ENCODE data around the gene HSPB8. TPM values are rescaled to one million over a fixed set of nuclear protein-coding genes. Genes with fewer than 3 reads are reported as not detected.

HSPB8 gene
- total and polyA plus RNA-seq, 9 donors: 7.4 to 48.8 (median 18.0) TPM

DNA sequence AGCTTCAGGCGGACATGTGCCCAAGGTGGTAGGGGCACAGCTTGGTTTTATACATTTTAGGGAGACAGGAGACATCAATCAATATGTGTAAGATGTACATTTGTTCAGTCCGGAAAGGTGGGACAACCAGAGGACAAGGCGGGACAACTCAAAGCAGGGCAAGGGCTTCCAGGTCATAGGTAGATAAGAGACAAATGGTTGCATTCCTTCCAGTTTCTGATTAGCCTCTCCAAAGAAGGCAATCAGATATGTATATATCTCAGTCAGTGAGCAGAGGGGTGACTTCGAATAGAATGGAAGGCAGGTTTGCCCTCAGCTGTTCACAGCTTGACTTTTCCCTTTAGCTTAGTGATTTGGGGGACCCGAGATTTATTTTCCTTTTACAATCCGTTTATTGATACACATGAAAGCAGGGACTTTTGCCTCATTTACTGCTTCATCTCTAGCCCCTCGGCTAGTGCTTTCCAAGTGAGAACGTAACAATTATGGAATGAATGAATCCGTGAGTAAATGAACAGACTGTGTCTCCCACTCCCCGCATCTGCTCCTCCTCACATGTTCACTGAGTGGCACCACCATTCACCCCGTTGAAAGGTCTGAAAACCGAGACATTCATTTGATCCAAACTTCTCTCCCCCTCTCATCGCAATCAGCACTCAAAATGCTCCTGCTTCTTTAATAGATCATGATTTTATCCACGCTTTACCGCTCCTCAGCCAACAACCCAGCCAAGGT is 6.9 kb upstream of the HSPB8 start:
- no peaks in the 10 kb centered on the region for H3K27me3 ChIP-seq
- intact Hi-C loops (cut with DNase I): no loop called here
- WGBS, 3 donors: 45 to 61% (median 53%) methylated on average over 15 of the region's 15 CpGs
- no peak for DNase-seq
- peaks cover 1% of the 10 kb centered on the region for H3K4me1 ChIP-seq (ENCODE audit: insufficient read depth)
- H3K27ac ChIP-seq: no peak overlapping the region
- TF ChIP-seq EP300 (IDR thresholded peaks at IDR 0.05) (no peak), POLR2A (IDR thresholded peaks at IDR 0.05) (no peak)
- no peak overlapping the region for H3K4me3 ChIP-seq
- no peaks in the 10 kb centered on the region for H3K36me3 ChIP-seq
- no peaks in the 10 kb centered on the region for H3K9me3 ChIP-seq

GRCh38 chr12:119175081-119175480 is 3.6 kb upstream of the HSPB8 start:
- Histone ChIP-seq H3K27ac (no peak overlapping the region), H3K36me3 (no peaks in the 10 kb centered on the region), H3K9me3 (no peaks in the 10 kb centered on the region), H3K27me3 (no peaks in the 10 kb centered on the region), H3K4me3 (no peak overlapping the region), H3K4me1 (ENCODE audit: insufficient read depth) (peaks cover 9% of the 10 kb centered on the region)
- intact Hi-C loops (cut with DNase I): no loop called here
- TF ChIP-seq, protein P1, sequence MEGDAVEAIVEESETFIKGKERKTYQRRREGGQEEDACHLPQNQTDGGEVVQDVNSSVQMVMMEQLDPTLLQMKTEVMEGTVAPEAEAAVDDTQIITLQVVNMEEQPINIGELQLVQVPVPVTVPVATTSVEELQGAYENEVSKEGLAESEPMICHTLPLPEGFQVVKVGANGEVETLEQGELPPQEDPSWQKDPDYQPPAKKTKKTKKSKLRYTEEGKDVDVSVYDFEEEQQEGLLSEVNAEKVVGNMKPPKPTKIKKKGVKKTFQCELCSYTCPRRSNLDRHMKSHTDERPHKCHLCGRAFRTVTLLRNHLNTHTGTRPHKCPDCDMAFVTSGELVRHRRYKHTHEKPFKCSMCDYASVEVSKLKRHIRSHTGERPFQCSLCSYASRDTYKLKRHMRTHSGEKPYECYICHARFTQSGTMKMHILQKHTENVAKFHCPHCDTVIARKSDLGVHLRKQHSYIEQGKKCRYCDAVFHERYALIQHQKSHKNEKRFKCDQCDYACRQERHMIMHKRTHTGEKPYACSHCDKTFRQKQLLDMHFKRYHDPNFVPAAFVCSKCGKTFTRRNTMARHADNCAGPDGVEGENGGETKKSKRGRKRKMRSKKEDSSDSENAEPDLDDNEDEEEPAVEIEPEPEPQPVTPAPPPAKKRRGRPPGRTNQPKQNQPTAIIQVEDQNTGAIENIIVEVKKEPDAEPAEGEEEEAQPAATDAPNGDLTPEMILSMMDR (IDR thresholded peaks at IDR 0.05): no peak
- TF ChIP-seq POLR2A (IDR thresholded peaks at IDR 0.05) (no peak), EP300 (IDR thresholded peaks at IDR 0.05) (no peak)
- 69 to 73% (median 70%) methylated on average over 5 of the region's 5 CpGs for WGBS, 3 donors
- DNase-seq: no peak

- peak; percentile 32 for TF ChIP-seq POLR2A (IDR thresholded peaks at IDR 0.05)
- no peak for TF ChIP-seq EP300 (IDR thresholded peaks at IDR 0.05)
- peak overlapping the region; percentile 29 for H3K4me3 ChIP-seq
- H3K27me3 ChIP-seq: no peaks in the 10 kb centered on the region
- intact Hi-C loops (cut with DNase I): no loop called here
- H3K4me1 ChIP-seq (ENCODE audit: insufficient read depth): peaks cover 15% of the 10 kb centered on the region
- peak; percentile 88 to 95 (median 89) for DNase-seq
- 17 to 22% (median 18%) methylated on average over 21 of the region's 21 CpGs for WGBS, 3 donors
- peak overlapping the region; percentile 60 to 65 for H3K27ac ChIP-seq
- H3K36me3 ChIP-seq: no peaks in the 10 kb centered on the region
- H3K9me3 ChIP-seq: no peaks in the 10 kb centered on the region
Measured at GRCh38 chr12:119176267-119177055, 2.3 kb upstream of the HSPB8 start.

DNA sequence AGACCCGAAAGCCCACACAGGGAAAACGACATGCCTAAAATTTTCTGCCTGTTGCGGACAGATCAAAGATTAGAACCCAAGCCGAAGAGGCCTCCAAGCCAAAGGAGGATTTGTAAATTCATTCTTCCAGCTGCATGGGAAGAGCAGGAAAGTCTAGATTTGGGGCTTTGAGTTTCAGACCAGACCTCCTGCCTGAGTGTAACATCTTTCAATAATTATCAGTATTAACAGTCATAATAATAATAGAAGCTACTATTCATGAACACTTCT is 1.7 kb upstream of the HSPB8 start:
- H3K36me3 ChIP-seq: no peaks in the 10 kb centered on the region
- TF ChIP-seq POLR2A (IDR thresholded peaks at IDR 0.05): no peak
- TF ChIP-seq EP300 (IDR thresholded peaks at IDR 0.05): no peak
- TF ChIP-seq, protein P1 (IDR thresholded peaks at IDR 0.05): no peak
- DNase-seq: no peak
- H3K27me3 ChIP-seq: no peaks in the 10 kb centered on the region
- no peak overlapping the region for H3K4me3 ChIP-seq
- H3K27ac ChIP-seq: no peak overlapping the region
- H3K9me3 ChIP-seq: no peaks in the 10 kb centered on the region
- intact Hi-C loops (cut with DNase I): no loop called here
- peaks cover 15% of the 10 kb centered on the region for H3K4me1 ChIP-seq (ENCODE audit: insufficient read depth)
- WGBS, 3 donors: 72 to 76% (median 74%) methylated on average over 4 of the region's 4 CpGs

- H3K4me3 ChIP-seq: no peak overlapping the region
- H3K27me3 ChIP-seq: no peaks in the 10 kb centered on the region
- intact Hi-C loops (cut with DNase I): no loop called here
- H3K36me3 ChIP-seq: no peaks in the 10 kb centered on the region
- H3K9me3 ChIP-seq: no peaks in the 10 kb centered on the region
- peaks cover 16% of the 10 kb centered on the region for H3K4me1 ChIP-seq (ENCODE audit: insufficient read depth)
- TF ChIP-seq, protein P1 (IDR thresholded peaks at IDR 0.05): no peak
- TF ChIP-seq EP300 (IDR thresholded peaks at IDR 0.05) (no peak), POLR2A (IDR thresholded peaks at IDR 0.05) (no peak)
- peak overlapping the region in 1 of 2 donors; percentile 6 for H3K27ac ChIP-seq
- 91 to 93% (median 93%) methylated on average over 15 of the region's 15 CpGs for WGBS, 3 donors
- no peak for DNase-seq
Measured at GRCh38 chr12:119177724-119178380, 879 bp upstream of the HSPB8 start.
